Stimulated activated memory B cell treated with anti-CD40 and anti-IgM and Interleukin-4, amounts not matched to agents 10 μg/mL and 1 μg/mL and 100 μg/mL, for 72 hours (primary cell): ENCODE data around the gene TRAPPC8.
A peak's percentile ranks its signal among the peaks of the same experiment; 100 is the strongest.
"Not testable (repeated sequence)": the region's sequence is repeated elsewhere in the genome, so short reads cannot be mapped to it uniquely, and the experiment has no call there.

ENCODE experiments used
- ATAC-seq: fragments of 150-1000 bp; cut with Tn5 transposase; 2 replicates; pipeline ENCODE4 v1.10.0; 2021
- H3K27ac Mint-ChIP-seq: one replicate; pipeline ENCODE4 v1.8.0; 2022; ENCODE audit warnings: mild to moderate bottlenecking, mixed read lengths
- H3K27me3 Mint-ChIP-seq: one replicate; pipeline ENCODE4 v1.8.0; 2022; ENCODE audit warnings: mixed read lengths
- H3K36me3 Mint-ChIP-seq: one replicate; pipeline ENCODE4 v1.8.0; 2022; ENCODE audit warnings: mixed read lengths
- H3K4me1 Mint-ChIP-seq: one replicate; pipeline ENCODE4 v1.8.0; 2022; ENCODE audit warnings: mixed read lengths
- H3K4me3 Mint-ChIP-seq: one replicate; pipeline ENCODE4 v1.8.0; 2022; ENCODE audit warnings: mild to moderate bottlenecking, moderate library complexity, mixed read lengths
- H3K9me3 Mint-ChIP-seq: one replicate; pipeline ENCODE4 v1.8.0; 2022; ENCODE audit warnings: mixed read lengths

TRAPPC8 gene

DNA sequence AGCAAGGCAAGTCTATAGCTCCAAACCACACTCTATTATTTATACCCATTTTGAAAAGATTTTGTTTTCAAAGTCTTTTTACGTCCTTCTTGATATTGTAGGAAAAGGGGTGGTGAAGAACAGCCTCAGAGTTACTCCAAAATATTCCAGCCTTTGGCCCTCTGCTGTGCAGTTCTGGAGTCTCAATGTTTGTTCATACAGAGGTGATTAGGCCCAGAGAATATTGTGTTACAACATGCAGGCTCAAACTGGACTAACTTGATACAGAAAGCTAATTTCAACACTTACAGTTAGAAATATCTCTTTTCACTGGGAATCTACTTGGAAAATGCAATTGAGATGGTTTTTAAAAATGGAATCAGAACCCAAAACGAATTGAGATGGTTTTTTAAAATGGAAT lies 141.8 kb downstream of the TRAPPC8 start:
- Mint-ChIP-seq H3K27me3 (no peaks in the 10 kb centered on the region), H3K4me3 (no peak overlapping the region), H3K9me3 (no peaks in the 10 kb centered on the region), H3K27ac (no peak overlapping the region), H3K36me3 (no peaks in the 10 kb centered on the region), H3K4me1 (peaks cover 5% of the 10 kb centered on the region)
- no peak for ATAC-seq

DNA sequence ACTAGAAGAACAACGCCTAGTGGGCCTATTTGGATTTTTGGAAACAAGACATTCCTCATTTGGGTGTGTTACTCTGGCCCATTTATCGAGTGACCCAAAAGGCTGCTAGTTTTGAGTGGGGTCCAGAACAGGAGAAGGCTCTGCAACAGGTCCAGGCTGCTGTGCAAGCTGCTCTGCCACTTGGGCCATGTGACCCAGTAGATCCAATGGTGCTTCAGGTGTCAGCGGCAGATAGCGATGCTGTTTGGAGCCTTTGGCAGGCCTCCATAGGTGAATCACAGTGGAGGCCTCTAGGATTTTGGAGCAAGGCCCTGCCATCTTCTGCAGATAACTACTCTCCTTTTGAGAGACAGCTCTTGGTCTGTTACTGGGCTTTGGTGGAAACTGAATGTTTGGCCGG lies 143.7 kb downstream of the TRAPPC8 start:
- not testable (repeated sequence) for H3K4me1 Mint-ChIP-seq, H3K27ac Mint-ChIP-seq, H3K27me3 Mint-ChIP-seq, H3K4me3 Mint-ChIP-seq, H3K9me3 Mint-ChIP-seq, H3K36me3 Mint-ChIP-seq, ATAC-seq

DNA sequence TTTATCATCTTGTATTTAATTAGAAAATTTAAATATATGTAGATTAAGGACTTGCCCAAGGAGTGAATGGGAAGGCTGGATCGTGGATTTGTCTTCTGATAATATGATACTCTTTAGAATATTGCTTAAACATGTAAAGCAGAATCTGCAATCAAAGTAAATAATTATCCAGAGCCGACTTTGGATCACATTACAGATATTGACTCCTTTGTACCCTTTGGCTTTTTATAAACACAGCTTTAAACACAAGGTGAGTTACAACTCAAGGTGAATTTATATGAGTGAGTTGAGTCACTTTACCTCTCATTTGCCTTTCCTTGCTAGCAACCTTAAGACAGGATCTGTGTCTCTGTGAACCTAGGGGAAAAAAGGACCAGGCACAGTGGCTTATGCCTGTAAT lies 144.5 kb downstream of the TRAPPC8 start:
- no peak for ATAC-seq
- Mint-ChIP-seq H3K9me3 (no peaks in the 10 kb centered on the region), H3K4me3 (no peak overlapping the region), H3K27ac (no peak overlapping the region), H3K36me3 (no peaks in the 10 kb centered on the region), H3K4me1 (peaks cover 10% of the 10 kb centered on the region), H3K27me3 (no peaks in the 10 kb centered on the region)

DNA sequence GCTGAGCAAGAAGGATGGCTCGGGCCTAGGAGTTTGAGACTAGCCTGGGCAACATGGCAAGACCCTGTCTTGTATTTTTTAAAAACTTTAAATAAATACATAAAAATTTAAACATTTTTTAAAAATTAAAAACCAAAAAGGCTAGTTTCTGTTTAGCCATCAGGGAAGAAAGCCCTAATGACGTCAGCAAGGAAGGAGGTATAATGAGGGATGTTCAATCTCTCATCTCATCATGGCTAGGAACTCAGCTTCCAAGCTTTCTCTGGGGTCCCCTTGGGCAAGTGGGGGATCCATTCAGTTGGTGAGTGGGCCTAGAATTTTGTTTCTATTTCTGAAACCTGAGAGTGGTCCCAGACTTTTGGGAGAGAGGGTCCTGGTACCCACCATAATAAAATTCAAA lies 147.2 kb downstream of the TRAPPC8 start:
- H3K27ac Mint-ChIP-seq, result no peak overlapping the region
- peaks cover 33% of the 10 kb centered on the region for H3K4me1 Mint-ChIP-seq
- no peak for ATAC-seq
- no peaks in the 10 kb centered on the region for H3K36me3 Mint-ChIP-seq
- no peaks in the 10 kb centered on the region for H3K9me3 Mint-ChIP-seq
- no peak overlapping the region for H3K4me3 Mint-ChIP-seq
- H3K27me3 Mint-ChIP-seq, result no peaks in the 10 kb centered on the region

DNA sequence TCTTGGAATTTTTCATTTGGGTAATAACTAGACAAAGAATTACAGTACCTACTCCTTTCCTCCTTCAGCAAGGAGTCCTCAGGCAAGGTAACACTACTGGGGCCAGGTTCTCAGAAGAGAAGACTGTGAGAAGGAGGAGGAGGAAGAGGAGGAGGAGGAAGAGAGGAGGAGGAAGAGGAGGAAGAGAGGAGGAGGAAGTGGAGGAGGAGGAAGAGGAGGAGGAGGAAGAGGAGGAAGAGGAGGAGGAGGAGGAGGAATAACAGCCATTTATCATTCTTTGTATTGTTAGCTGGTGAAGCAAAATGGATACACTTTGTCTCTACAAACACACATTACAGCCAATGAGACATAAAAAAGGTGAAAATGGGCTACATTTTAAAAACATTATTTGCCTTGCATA lies 149.4 kb downstream of the TRAPPC8 start:
- Mint-ChIP-seq H3K27me3 (no peaks in the 10 kb centered on the region), H3K4me3 (no peak overlapping the region), H3K27ac (no peak overlapping the region), H3K9me3 (no peaks in the 10 kb centered on the region), H3K36me3 (no peaks in the 10 kb centered on the region), H3K4me1 (peaks cover 32% of the 10 kb centered on the region)
- ATAC-seq, result no peak

DNA sequence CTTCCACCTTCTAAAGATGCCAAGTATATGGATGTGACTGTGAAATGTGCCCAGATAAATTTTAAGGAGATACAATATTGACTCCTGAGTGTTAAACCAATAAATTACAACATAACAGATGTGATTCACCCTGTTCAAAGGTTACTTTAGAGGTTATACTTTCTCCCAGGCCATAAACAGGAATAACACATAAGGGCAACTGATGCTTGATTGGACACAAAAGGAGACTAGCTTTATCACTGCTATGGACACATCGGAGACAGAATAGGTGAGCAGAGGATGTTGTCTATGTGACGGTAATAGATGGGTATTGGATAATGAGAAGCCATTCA lies 150.4 kb downstream of the TRAPPC8 start:
- Mint-ChIP-seq H3K9me3 (no peaks in the 10 kb centered on the region), H3K4me3 (no peak overlapping the region), H3K27me3 (no peaks in the 10 kb centered on the region), H3K36me3 (no peaks in the 10 kb centered on the region), H3K4me1 (peaks cover 32% of the 10 kb centered on the region), H3K27ac (peak overlapping the region; percentile 75)
- no peak for ATAC-seq

DNA sequence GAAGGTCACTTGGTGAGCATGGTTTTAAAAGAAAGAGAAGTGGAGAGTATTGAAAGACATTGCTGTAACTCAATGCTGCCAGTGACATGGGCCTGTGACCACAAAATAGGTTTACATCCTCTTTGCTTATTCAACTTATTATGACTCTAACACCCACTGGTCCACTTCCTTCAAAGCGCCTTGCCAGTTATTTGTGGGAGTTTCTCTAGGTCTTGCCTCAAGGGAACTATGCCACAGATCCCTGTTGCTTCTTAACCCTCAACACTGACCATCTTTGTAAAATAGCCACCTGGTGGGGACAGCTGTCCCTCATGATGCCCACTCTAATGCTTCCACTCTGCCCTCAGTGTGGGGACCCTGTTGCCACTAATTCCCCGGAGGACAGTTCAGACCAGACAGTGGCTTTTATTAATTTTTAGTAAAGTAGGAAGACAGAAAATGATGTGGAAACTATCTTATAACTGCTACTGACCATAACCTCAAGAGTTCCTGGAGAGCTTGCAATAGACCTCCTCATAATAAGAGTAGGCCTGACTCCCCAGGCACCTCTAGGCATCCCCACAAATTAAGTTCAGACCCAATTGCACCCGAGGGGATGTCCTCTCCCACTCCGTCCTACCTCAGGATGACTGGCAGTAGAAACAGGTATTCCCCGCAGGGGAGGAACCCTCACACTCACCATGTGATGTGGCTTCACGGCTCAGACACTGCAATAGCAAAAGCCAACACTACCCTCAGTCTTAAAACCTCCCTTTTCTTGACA lies 150.9 kb downstream of the TRAPPC8 start:
- H3K27ac Mint-ChIP-seq, result peak overlapping the region; percentile 75
- H3K36me3 Mint-ChIP-seq, result no peaks in the 10 kb centered on the region
- H3K9me3 Mint-ChIP-seq, result no peaks in the 10 kb centered on the region
- H3K4me3 Mint-ChIP-seq, result no peak overlapping the region
- no peaks in the 10 kb centered on the region for H3K27me3 Mint-ChIP-seq
- ATAC-seq, result peak; percentile 90
- H3K4me1 Mint-ChIP-seq, result peaks cover 32% of the 10 kb centered on the region

DNA sequence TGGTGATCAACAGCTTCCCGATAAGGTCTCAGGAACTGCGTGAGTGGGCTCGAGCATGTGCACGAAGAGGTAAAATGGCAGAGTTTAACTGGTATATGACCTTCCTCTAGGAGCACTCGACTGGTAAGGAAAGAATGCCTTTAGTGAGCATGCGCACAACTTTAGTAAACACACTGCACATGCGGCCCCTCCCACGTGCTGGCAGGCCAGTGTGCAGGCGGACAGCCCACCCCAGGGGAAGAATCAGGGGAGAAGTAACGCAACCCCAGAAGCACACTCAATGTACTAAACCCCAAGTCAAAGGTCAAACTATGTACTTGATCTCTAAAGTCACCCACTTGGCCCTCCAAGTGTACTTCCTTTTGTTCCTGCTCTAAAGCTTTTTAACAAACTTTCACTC lies 153.5 kb downstream of the TRAPPC8 start:
- Mint-ChIP-seq H3K27me3 (no peaks in the 10 kb centered on the region), H3K4me3 (no peak overlapping the region), H3K9me3 (no peaks in the 10 kb centered on the region), H3K36me3 (no peaks in the 10 kb centered on the region), H3K27ac (no peak overlapping the region), H3K4me1 (peaks cover 32% of the 10 kb centered on the region)
- ATAC-seq, result no peak

DNA sequence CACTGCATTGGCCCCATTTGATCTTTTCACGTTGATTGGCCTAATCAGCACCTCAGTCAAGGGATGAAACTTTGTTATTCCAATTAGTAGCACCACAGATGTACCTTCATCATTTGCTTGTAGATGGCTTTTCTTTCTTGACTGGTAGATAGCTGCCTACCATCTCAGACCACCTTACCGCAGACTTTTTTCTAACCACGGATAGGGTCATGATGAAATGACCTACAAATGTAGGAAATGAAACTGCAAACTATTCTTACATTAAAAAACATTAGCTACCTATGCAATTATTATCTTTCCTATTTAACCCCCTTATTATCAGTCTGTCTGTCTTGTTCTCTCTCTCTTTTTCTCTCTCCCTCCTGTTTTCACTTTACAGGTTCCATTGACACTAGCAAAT lies 159.9 kb downstream of the TRAPPC8 start:
- no peak for ATAC-seq
- Mint-ChIP-seq H3K27ac (no peak overlapping the region), H3K4me1 (peaks cover 6% of the 10 kb centered on the region), H3K9me3 (peaks cover 10% of the 10 kb centered on the region), H3K4me3 (no peak overlapping the region), H3K36me3 (peaks cover 4% of the 10 kb centered on the region), H3K27me3 (no peaks in the 10 kb centered on the region)
